Fibroblast of villous mesenchyme (primary cell): ENCODE results near the gene COMMD1. TPM values are rescaled to one million over a fixed set of nuclear protein-coding genes. Genes with fewer than 3 reads are reported as not detected.
"Not testable (repeated sequence)": the region's sequence is repeated elsewhere in the genome, so short reads cannot be mapped to it uniquely, and the experiment has no call there.

ENCODE experiments used
- DNase-seq: peaks from one replicate; pipeline ENCODE4 v3.0.0-alpha.2; 2010; ENCODE audit warnings: low read depth
- H3K4me3 ChIP-seq: 2 replicates; pipeline ENCODE4 v1.5.1; 2011; ENCODE audit warnings: low read depth, mild to moderate bottlenecking, low read length
- total RNA-seq: library from RNA; depleted of rRNA; stranded (reverse); fragments of >200 nt; gene quantifications from 2 replicates; pipeline ENCODE4 v1.2.3, GENCODE V29; 2012
- TF ChIP-seq, protein P1 (sequence below): IDR thresholded peaks from 2 replicates; pipeline ENCODE4 v1.5.1; 2012; ENCODE audit warnings: low read depth, mild to moderate bottlenecking, low read length; ENCODE audit not compliant: insufficient read depth

The COMMD1 gene
- total RNA-seq = 59.2 and 63.5 TPM in 2 replicates

DNA sequence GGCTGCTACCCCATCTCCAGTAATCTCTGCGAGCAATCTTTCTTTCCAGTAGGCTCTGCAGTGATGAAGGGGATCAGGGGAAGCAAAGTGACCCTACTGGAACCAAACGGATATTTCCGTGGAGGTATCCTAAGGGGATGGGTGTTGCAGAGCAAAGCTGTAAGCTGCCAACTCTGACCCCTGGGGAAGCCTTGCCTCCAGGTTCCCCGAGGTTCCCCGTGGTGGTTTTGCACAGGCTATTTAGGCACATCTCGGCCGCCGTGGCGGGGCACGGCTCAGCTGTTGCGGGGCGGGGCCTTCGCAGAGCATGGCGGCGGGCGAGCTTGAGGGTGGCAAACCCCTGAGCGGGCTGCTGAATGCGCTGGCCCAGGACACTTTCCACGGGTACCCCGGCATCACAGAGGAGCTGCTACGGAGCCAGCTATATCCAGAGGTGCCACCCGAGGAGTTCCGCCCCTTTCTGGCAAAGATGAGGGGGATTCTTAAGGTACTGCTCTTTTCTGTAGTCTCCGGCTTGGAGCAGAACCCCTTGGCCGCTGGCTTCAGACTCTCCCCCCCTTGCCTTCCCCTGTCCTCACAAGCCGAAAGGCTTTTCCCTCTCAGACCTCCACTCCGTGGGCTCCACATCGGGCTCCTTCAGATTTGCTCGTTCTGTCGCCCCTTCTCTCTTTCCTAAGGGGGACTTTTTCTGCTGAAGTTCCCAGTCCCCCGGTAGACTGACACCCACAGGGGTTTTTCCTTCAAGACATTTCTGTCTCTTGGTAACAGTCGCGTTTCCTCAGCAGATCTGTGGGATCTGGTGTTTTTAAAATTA, at the start of gene COMMD1:
Gene COMMD1 (plus strand): TSS at position 303 of the 814 bp plus-strand sequence. CDS start 5 bp downstream, at position 308.
- TF ChIP-seq, protein P1, sequence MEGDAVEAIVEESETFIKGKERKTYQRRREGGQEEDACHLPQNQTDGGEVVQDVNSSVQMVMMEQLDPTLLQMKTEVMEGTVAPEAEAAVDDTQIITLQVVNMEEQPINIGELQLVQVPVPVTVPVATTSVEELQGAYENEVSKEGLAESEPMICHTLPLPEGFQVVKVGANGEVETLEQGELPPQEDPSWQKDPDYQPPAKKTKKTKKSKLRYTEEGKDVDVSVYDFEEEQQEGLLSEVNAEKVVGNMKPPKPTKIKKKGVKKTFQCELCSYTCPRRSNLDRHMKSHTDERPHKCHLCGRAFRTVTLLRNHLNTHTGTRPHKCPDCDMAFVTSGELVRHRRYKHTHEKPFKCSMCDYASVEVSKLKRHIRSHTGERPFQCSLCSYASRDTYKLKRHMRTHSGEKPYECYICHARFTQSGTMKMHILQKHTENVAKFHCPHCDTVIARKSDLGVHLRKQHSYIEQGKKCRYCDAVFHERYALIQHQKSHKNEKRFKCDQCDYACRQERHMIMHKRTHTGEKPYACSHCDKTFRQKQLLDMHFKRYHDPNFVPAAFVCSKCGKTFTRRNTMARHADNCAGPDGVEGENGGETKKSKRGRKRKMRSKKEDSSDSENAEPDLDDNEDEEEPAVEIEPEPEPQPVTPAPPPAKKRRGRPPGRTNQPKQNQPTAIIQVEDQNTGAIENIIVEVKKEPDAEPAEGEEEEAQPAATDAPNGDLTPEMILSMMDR = no peak
- DNase-seq = peak; percentile 69

DNA sequence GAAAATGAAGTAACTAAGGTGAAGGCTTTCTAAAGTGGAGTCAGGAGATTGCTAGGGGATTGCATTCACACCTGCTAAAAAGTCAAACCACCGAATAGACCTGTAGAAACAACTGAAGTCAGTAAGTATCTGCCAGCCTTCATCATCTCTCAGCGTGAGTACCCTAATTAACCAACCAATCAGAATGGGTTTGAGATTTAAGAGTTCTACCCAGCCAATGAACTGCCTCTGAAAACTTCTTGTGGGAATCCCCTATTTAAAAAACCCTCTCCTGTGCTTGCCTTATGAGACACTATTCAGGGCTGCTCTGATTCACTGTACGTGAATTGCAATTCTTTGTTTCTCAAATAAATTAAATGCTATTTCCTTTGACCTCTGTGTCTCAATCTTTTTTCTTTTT, 48.2 kb upstream of the COMMD1 start:
- H3K4me3 ChIP-seq = no peak overlapping the region
- TF ChIP-seq, protein P1 = no peak
- DNase-seq = no peak

More for the DNA sequence above, at the start of gene COMMD1:
- H3K4me3 ChIP-seq = peak within 1 kb of the TSS; percentile 98

DNA sequence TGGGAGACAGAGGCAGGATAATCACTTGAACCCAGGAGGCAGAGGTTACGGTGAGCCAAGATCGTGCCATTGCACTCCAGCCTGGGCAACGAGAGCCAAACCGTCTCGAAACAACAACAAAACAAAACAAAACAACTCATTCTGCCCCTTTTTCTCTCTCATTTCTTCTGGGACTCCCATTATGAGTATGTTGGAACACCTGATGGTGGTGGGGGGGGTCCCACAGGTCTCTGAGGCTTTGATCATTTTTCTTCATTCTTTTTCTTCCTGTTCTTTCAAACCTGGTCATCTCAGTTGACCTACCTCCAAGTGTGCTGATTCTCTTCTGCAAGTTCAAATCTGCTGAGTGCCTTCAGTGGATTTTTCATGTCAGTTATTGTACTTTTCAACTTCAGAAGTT, 43.4 kb upstream of the COMMD1 start:
- no peak overlapping the region for H3K4me3 ChIP-seq
- TF ChIP-seq, protein P1 = no peak
- no peak for DNase-seq

DNA sequence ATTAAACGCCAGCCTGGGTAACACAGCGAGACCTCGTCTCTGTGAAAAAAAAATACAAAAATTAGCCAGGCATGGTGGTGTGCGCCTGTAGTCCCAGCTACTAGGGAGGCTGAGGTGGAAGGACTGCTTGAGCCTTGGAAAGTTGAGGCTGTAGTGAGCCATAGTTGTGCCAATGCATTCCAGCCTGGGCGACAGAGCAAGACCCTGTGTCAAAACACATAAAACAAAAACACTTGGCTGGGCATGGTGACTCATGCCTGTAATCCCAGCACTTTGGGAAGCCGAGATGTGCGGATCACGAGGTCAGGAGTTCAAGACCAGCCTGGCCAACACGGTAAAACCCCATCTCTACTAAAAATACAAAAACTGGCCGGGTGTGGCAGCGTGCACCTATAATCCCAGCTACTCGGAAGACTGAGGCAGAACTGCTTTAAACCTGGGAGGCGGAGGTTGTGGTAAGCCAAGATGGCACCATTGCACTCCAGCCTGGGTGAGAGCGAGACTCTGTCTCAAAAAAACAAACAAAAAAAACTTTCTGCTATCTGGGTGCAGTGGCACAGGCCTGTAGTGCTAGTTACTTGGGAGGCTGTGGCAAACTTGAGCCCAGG, 38.9 kb upstream of the COMMD1 start:
- DNase-seq, H3K4me3 ChIP-seq: not testable (repeated sequence)

DNA sequence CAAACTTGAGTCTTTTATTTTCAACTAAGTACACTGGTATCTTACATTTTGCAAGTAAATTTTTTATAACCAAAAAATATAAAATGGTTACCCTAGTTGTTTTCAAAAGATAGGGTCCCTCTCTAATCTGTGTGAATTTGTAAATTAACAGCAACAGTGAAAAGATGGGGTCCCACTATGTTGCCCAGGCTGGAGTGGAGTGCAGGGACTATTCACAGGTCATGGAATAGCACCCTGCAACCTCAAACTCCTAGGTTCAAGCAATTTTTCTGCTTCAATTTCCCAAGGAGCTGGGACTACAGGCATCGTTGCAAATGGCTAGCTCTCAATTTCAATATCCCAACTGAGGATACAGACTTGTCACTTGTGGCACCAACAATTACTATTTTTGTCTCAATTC, 29.1 kb upstream of the COMMD1 start:
- TF ChIP-seq, protein P1 = no peak

DNA sequence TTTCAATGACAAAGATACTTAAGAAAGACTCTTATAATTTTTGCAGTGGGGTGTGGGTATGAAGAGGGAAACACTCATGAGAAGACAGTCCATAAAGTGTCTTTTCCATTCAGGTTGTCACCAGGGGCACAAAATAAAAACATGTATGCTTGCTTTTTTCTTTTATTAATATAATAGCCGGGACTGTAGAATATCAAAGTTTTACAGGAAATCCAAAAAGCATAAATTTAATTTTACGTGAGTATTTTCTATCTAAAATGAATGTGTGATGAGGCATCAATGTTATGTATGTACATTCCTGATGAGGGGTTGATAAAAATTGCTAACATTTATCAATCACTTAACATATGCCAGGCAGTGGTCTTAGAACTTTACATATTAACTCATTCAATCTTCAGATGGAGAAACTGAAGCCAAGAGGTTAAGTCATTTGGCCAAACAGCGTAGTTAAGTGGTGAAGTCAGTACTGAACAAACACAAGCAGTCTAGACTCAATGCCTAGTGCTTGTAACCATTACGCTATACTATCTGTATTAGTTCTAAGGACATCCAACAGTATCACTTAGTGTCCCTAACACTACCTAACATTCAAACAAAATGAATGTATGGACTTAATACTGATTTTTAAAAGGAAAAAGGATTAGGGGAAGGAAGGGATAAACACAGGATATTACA, 27.8 kb upstream of the COMMD1 start:
- DNase-seq = no peak
- H3K4me3 ChIP-seq = no peak overlapping the region
- TF ChIP-seq, protein P1 = no peak

More for the DNA sequence above, 29.1 kb upstream of the COMMD1 start:
- DNase-seq = no peak
- H3K4me3 ChIP-seq = no peak overlapping the region

DNA sequence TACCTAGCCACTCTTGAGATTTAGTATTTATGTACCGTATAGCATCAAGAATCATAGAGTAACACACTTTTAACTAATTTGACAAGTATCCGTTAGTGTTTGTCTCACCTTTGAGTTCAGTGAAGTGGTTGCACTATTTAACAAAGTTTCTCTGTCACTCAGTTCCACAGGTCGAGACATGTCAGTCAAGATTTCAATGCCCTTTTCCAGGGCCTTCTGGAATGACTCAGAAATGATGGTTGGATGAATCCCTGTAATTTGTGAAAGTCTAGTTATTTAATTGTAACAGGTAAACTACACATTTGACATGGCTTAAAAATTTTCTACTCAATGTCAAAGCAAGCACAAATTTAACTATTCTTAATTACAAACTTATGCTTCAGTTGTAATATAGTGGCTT, 26.7 kb upstream of the COMMD1 start:
- no peak for DNase-seq
- H3K4me3 ChIP-seq = no peak overlapping the region
- TF ChIP-seq, protein P1 = no peak

DNA sequence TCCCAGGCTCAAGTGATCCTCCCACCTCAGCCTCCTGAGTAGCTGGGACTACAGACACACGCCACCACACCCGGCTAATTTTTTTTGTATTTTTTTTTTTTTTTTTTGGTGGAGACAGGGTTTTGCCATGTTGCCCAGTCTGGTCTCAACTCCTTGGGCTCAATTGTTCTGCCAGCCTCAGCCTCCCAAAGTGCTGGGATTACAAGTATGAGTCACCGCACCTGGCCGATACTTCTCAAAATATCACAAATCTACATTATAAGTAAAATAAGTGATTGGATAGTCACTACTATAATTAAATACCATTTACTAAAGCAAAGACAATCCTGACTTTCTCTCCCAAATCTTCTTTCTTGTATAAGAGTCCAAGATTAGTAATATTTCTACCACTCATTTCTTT, 26.1 kb upstream of the COMMD1 start:
- not testable (repeated sequence) for H3K4me3 ChIP-seq, DNase-seq
